GM19023 (cell line): ENCODE data around the gene SYTL3.

Experiments
- ATAC-seq: cut with Tn5 transposase; IDR thresholded peaks from one replicate; pipeline ENCODE4 v1.9.1; 2021; ENCODE audit warnings: mild to moderate bottlenecking, moderate library complexity; ENCODE audit not compliant: unreplicated experiment

The SYTL3 gene

GRCh38 chr6:158808941-158809678 lies 159.3 kb downstream of the SYTL3 start:
- peak; percentile 77 for ATAC-seq

GRCh38 chr6:158810155-158811095 lies 160.6 kb downstream of the SYTL3 start:
- no peak for ATAC-seq

- ATAC-seq = no peak
These were observed 162.8 kb downstream of the SYTL3 start for GRCh38 chr6:158812611-158813010.

DNA sequence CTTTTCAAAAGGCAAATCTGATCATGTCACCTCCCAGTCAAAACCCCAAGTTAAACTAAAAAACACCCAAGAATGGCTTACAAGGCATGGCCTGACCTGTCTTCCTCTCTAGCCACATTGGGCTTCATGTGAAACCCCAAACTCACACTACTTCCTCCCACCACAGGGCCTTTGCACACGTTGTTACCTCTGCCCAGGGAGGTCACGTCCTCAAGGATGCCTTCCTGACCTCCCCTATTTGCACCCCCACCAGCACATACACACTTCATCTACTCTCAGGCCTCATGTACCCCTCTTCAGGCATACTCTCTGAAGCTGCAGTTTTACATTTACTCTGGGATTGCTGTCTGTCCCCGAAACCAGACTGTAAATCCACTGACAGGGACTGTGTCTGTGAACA lies 163.2 kb downstream of the SYTL3 start:
- ATAC-seq = no peak
